ENCODE results near the gene INSL3. TPM values are rescaled to one million over a fixed set of nuclear protein-coding genes. Genes with fewer than 3 reads are reported as not detected.

The INSL3 gene
- polyA plus RNA-seq, 1 experiment, result not detected

DNA sequence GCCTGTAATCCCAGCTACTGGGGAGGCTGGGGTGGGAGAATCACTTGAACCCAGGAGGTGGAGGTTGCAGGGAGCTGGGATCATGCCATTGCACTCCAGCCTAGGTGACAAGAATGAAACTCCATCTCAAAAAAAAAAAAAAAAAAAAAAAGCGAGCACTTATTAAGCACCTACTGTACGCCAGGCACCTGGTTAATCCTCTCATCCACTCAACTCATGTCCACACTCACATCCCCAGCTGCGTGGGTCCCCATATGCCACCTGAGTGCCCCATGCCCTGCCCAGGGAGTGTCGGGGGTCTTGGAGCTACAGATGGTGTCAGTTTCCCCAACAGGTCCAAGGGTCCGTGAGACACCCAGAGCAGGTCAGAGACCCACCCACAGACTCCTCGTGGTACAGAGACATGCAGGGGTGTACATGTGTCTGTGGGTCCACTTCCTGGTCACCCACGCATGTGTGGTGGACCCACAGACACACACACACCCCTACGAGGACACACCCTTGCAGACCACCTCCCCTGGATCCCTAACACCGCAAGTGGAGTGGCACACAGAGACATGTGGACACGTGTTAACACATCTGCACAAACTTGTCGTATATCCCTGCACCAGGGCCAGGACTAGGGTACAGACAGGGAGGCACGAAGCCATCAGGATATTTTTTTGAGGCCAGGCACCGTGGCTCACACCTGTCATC is 3.5 kb downstream of the INSL3 start:
- TF ChIP-seq CTCF (IDR thresholded peaks at IDR 0.05; ENCODE audit: low read depth, low read length), result no peak
- Histone ChIP-seq H3K27me3 (ENCODE audit: control insufficient read depth, insufficient read depth, low read length) (peaks cover 10% of the 10 kb centered on the region), H3K4me3 (ENCODE audit: low read depth, low read length) (no peak overlapping the region), H3K9me3 (ENCODE audit: control insufficient read depth, insufficient read depth, low read length) (no peaks in the 10 kb centered on the region; the same call in 1 of the 2 replicates), H3K27ac (ENCODE audit: low read depth, low read length) (no peak overlapping the region)
- DNase-seq (ENCODE audit: low read depth, low spot score), result no peak
- POLR2A ChIA-PET, result no interaction called here
- CTCF ChIA-PET, result no interaction called here

DNA sequence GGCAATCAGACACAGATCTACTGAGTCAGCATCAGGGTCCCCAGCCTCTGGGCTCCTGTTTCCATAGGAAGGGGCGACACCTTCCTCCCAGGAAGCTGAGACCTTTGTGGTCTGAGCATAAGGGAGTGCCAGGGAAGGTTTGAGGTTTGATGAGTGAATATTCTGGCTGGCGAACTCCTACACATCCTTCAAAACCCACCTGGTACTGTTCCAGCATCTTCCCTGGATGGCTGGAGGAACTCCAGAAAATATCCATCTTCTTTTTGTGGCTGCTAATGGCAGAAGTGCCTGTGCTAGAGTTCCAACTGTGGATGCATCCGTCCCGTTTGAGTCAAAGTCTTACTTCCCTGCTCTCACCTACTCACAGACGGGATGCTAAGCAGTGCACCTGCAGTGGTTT is 9.2 kb downstream of the INSL3 start:
- peaks cover 5% of the 10 kb centered on the region for H3K9me3 ChIP-seq (ENCODE audit: control insufficient read depth, insufficient read depth, low read length)
- ChIA-PET CTCF (no interaction called here), POLR2A (no interaction called here)
- TF ChIP-seq CTCF (IDR thresholded peaks at IDR 0.05; ENCODE audit: low read depth, low read length), result no peak
- no peak overlapping the region for H3K27ac ChIP-seq (ENCODE audit: low read depth, low read length)
- no peak for DNase-seq (ENCODE audit: low read depth, low spot score)
- peaks cover 12% of the 10 kb centered on the region for H3K27me3 ChIP-seq (ENCODE audit: control insufficient read depth, insufficient read depth, low read length)
- H3K4me3 ChIP-seq (ENCODE audit: low read depth, low read length), result no peak overlapping the region

- no peak overlapping the region for H3K27ac ChIP-seq (ENCODE audit: low read depth, low read length)
- peaks cover 5% of the 10 kb centered on the region for H3K9me3 ChIP-seq (ENCODE audit: control insufficient read depth, insufficient read depth, low read length)
- H3K4me3 ChIP-seq (ENCODE audit: low read depth, low read length), result no peak overlapping the region
- ChIA-PET POLR2A (no interaction called here), CTCF (no interaction called here)
- H3K27me3 ChIP-seq (ENCODE audit: control insufficient read depth, insufficient read depth, low read length), result peaks cover 12% of the 10 kb centered on the region
- no peak for DNase-seq (ENCODE audit: low read depth, low spot score)
- TF ChIP-seq CTCF (IDR thresholded peaks at IDR 0.05; ENCODE audit: low read depth, low read length), result no peak
Observed at GRCh38 chr19:17811681-17812080, 9.6 kb downstream of the INSL3 start.

GRCh38 chr19:17811103-17811502 is 10.2 kb downstream of the INSL3 start:
- ChIA-PET CTCF (no interaction called here), POLR2A (no interaction called here)
- Histone ChIP-seq H3K27me3 (ENCODE audit: control insufficient read depth, insufficient read depth, low read length) (peaks cover 6% of the 10 kb centered on the region), H3K4me3 (ENCODE audit: low read depth, low read length) (no peak overlapping the region), H3K9me3 (ENCODE audit: control insufficient read depth, insufficient read depth, low read length) (peaks cover 5% of the 10 kb centered on the region), H3K27ac (ENCODE audit: low read depth, low read length) (no peak overlapping the region)
- no peak for TF ChIP-seq CTCF (IDR thresholded peaks at IDR 0.05; ENCODE audit: low read depth, low read length)
- DNase-seq (ENCODE audit: low read depth, low spot score), result no peak

GRCh38 chr19:17807731-17808316 is 13.5 kb downstream of the INSL3 start:
- DNase-seq (ENCODE audit: low read depth, low spot score), result no peak
- TF ChIP-seq CTCF (IDR thresholded peaks at IDR 0.05; ENCODE audit: low read depth, low read length), result no peak
- POLR2A ChIA-PET, result no interaction called here
- Histone ChIP-seq H3K4me3 (ENCODE audit: low read depth, low read length) (no peak overlapping the region), H3K27me3 (ENCODE audit: control insufficient read depth, insufficient read depth, low read length) (peaks cover 6% of the 10 kb centered on the region), H3K27ac (ENCODE audit: low read depth, low read length) (no peak overlapping the region), H3K9me3 (ENCODE audit: control insufficient read depth, insufficient read depth, low read length) (peaks cover 5% of the 10 kb centered on the region)
- CTCF ChIA-PET, result no interaction called here
